HG03378 (cell line): ENCODE results near the gene PTGIS.

Source experiments
- ATAC-seq: cut with Tn5 transposase; IDR thresholded peaks from one replicate; pipeline ENCODE4 v1.9.1; 2021; ENCODE audit warnings: mild to moderate bottlenecking, moderate library complexity; ENCODE audit not compliant: unreplicated experiment

PTGIS gene

GRCh38 chr20:49595811-49596561, 28.0 kb upstream of the PTGIS start:
- no peak for ATAC-seq

- no peak for ATAC-seq
Measured at GRCh38 chr20:49595346-49595745, 27.4 kb upstream of the PTGIS start.

GRCh38 chr20:49594931-49595315, 27.0 kb upstream of the PTGIS start:
- no peak for ATAC-seq

DNA sequence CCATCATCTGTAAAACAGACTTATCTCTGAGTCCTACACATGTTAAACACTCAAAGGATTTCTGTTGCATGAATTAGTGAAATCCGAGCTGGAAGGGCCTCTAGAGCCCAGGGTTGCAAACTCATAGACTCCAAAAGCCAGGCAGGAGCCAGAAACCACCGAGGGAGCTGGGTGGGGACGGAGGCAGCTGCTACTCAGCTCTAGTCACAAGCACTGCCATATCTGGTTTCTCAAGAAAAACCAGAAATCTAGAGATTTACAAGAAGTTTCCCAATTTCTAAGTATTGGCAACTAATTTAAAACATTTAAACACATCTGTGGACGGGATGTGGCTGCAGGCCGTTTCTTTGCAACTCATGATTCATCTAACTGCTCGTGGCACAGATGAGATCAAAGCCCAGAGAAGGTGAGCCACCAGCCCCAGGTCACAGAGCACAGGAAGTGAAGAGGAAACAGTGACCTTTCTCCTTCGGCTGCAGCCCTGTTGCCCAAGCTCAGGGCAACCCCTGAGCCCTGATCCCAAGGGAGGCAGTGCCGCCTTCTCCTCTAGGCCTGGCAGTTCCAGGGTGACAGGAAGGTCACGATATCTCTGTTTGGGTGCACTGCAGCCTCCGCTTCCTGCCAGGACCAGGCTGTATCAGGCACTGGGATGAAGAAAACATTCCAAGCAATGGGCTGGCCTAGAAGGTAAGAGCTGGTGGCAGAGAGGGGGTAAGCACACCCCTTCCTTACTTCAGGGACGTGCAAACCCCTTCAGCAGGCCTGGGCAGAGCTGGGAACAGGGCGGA, 26.4 kb upstream of the PTGIS start:
- ATAC-seq: no peak

DNA sequence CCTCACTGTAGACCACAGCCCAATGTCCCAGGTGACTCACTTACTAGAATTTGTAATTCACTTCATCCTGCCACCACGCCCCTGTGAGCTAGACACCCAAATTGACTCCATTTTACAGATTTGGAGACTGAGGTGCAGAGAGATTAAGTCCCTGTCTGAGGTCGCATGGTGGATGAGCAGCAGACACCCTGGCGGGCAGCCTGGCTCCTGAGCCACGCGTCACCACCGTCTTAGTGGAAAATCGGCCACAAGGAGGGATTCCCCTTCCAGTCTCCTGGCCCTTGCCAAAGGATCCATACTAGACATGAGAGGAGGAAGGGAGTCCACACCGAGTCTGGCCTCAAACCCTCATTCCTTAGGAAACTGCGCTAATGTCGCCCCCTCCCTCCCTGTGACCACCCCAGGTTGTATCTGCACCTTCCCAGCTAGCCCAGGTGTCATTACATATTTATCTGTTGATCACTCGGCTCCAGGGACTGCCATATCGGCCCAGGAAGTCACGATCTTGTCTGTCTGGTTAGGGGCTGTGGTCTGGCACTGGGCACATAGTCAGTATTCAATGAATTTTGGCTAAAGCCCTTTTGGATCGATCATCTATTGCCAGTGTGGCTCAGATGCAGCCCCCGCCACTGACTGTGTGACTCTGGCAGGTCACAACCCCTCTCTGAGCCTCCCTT, 25.7 kb upstream of the PTGIS start:
- ATAC-seq: no peak

DNA sequence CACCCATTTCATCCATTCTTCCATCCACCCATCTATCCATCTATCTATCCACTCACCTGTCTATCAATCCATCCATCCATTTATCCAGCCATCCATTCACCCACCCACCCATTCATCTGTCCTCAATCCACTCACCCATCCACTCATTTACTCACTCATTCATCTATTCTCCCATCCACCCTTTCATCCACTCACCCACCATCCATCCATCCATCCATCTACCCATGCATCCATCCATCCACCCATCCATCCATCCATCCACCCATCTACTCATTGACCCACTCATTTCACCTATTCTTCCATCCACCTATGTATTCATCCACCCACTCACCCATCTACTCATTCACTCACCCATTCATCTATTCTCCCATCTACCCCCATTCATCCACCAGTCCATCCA, 24.2 kb upstream of the PTGIS start:
- no peak for ATAC-seq

- no peak for ATAC-seq
Measured at GRCh38 chr20:49591217-49591865, 23.4 kb upstream of the PTGIS start.

DNA sequence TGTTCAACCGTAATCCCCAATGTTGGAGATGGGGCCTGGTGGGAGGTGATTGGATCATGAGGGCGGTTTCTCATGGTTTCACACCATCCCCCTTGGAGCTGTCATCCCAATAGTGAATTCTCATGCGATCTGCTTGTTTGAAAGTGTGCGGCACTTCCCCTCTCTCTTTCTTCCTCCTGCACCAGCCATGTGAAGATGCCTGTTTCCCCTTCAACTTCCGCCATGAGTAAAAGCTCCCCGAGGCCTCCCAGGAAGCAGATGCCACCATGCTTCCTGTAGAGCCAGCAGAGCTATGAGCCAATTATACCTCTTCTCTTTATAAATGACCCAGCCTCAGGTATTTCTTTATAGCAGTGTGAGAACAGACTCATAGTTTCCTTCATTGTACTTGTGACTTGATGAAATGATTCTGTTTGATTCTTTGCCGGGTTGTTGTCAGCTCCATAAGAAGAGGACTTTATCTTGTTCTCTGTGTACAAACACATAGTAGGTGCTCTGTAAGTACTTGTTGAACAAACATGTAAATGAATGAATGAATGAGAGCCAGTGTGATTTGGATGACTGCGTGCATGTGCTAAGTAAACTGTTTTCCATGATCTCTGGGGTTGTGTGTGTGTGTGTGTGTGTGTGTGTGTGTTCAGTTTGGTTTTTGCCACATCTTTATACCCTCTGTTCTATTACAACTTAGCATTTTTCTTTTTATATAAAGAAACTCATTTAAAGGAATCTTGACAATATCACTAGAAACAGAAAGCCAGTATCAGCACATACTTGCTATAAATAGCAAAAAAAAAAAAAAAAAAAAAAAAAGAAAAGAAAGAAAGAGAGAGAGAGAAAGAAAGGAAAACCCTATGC, 22.5 kb upstream of the PTGIS start:
- no peak for ATAC-seq

- no peak for ATAC-seq
Measured at GRCh38 chr20:49589747-49590146, 21.8 kb upstream of the PTGIS start.

- no peak for ATAC-seq
Measured at GRCh38 chr20:49587111-49587570, 19.2 kb upstream of the PTGIS start.

DNA sequence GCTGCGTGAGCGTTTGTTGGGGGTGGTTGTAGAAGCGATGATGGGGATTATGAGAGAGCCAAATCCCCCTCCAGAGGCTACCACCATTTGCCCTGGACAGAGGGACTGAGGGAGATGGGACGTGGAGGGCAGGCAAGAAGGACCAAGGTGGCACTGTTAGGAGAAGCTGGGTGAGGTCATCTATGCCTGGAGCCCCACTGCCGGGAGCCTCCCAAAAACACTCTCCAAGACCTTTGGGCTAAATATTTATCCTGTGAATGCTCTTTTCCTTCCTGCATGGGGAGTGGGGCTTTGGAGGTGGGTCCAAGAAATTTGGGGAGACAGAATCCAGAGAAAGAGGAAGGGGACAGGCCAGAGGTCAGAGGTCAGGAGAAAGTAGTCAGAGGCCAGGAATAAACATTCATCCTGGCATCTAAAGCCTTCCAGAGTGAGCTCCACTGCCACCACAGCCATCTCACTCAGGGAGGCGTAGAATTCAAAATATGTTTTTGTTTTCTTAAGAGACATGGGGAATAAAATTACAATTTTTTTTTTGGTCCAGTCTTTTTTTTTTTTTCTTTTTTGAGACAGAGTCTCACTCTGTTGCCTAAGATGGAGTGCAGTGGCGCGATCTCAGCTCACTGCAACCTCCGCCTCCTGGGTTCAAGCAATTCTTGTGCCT, 17.8 kb upstream of the PTGIS start:
- no peak for ATAC-seq

GRCh38 chr20:49584418-49585382, 16.8 kb upstream of the PTGIS start:
- no peak for ATAC-seq

DNA sequence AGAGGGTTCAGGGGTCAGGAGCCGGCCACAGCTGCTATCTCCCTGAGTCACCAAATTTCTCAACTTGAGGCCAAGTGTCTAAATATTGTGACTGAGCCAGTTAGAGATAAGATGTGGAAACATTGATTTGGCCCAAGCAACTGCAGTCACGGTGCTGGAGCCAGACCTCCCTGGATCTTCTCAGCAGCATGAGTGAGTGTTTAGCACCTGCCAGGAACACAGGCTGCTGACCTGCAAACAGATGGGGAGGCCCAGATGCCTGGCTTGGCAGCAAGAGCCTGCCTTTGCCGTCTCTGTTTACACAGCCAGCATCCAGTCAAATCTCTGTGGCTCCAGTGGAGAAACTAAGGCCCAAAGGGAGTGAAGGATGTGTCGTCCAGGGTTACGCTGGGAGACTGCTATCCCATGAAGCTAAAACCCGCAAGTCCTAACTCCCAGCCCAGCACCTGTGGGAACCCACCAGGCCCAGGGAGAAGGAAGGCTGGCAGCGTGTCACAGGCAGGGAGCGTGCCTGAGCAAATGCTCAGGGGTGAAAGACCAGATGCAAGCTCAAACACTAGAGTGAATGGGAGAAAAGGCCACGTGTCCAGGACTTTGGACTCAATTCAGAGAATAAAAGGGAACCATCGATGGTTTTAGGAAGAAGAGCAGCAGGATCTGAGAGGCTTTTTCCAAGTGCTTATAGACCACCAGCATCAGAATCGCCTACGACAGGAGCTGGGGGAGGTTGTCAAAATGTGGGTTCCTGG, 15.9 kb upstream of the PTGIS start:
- no peak for ATAC-seq

DNA sequence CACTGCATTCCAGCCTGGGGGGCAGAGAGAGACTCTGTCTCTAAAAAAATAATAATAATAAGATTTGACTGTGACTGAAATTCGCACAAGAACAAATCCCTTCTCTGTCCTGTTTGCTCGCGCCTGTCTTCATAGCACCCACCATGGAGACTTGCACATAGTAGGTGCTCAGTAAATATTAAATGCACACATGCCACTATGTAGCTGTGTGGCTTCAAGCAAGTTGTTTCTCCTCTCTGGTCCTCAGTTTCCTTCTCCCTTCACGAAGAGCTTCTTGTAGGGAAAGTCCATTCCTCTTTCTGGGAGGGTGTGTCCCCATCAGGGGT, 15.4 kb upstream of the PTGIS start:
- no peak for ATAC-seq

GRCh38 chr20:49582413-49583334, 14.7 kb upstream of the PTGIS start:
- no peak for ATAC-seq

- no peak for ATAC-seq
Measured at GRCh38 chr20:49581482-49581881, 13.5 kb upstream of the PTGIS start.

- no peak for ATAC-seq
Measured at GRCh38 chr20:49580813-49581174, 12.9 kb upstream of the PTGIS start.
